T-helper 1 cell treated with Interleukin-12 subunit alpha and Interleukin-12 subunit beta and Interleukin-4 antibody, amounts not matched to agents 30 ng/mL and 1 ng/mL, for 36 hours (primary cell): ENCODE results near the gene GPR152. TPM values are rescaled to one million over a fixed set of nuclear protein-coding genes. Genes with fewer than 3 reads are reported as not detected.

Experiments used
- intact Hi-C: fragments of 100-400 bp; cut with micrococcal nuclease; formaldehyde crosslinking; loops from one replicate; pipeline ENCODE4 v1.15.1; 2024
- total RNA-seq: library from RNA; stranded (reverse); gene quantifications from 2 replicates; pipeline ENCODE4 v1.2.3, GENCODE V29; 2022

Gene GPR152
- total RNA-seq, 1 donor from 2014 or later = not detected

DNA sequence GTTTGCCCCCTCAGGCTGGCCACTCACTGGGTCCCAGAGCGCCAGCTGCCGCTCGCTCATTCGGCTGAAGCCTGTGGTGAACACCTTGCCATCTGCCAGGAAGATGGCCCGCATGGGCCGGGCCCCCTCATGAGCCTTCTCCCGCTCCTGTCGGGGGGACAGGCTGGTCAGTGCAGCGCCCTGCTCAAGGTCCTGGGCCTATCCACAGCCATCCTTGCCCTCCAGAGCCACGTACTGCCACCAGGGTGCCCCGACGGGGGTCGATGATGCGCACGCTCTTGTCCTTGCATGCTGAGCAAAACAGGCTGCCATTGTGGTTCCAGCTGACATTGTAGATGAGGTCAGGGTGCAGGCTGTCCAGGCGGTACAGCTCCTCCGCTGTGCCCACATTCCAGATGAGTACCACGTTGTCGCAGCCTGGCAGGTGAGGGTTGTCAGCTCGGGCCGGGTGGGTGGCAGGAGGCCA lies 11.4 kb downstream of the GPR152 start:
- intact Hi-C loops = no loop called here

DNA sequence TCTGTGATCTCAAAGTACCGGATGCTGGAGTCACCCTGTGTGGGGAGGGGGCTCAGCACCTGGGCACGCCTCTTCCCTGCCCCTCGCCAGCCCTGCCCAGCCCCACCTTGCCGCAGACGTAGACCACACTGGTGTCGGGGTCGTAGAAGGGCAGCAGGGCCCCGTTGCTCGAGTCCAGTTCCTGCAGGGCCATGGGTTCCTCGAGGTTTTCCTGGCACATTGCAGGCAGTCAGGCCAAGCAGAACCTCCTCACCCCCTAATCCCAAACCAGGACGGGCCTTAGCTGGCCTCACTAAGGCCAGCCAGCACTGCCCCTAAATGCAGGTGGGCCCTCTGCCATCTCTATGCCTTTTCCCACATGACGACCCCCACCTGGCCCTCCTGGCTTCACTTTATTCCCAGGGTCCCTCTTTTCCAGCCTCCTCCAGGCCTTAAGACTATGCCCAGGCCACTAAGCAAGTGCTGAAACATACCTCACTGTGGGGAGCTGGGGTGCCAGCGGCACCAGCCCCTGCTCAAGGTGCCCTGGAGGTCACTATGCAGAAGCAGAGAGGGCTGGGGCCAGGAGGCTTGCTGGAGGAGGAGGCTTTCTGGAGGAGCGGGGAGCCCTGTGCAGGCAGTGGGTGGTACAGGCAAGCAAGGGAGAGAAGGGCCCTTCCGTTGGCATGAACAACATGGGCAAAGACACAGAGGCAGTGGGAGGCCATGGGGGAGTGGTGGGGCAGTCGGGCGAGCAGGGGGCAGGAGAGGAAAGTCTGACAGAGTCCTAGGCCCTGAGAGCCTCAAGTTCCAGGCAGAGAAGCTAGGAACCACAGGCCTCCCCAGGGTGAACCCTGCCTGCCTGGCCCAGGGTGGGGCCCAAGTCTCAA lies 12.1 kb downstream of the GPR152 start:
- intact Hi-C loops = no loop called here

DNA sequence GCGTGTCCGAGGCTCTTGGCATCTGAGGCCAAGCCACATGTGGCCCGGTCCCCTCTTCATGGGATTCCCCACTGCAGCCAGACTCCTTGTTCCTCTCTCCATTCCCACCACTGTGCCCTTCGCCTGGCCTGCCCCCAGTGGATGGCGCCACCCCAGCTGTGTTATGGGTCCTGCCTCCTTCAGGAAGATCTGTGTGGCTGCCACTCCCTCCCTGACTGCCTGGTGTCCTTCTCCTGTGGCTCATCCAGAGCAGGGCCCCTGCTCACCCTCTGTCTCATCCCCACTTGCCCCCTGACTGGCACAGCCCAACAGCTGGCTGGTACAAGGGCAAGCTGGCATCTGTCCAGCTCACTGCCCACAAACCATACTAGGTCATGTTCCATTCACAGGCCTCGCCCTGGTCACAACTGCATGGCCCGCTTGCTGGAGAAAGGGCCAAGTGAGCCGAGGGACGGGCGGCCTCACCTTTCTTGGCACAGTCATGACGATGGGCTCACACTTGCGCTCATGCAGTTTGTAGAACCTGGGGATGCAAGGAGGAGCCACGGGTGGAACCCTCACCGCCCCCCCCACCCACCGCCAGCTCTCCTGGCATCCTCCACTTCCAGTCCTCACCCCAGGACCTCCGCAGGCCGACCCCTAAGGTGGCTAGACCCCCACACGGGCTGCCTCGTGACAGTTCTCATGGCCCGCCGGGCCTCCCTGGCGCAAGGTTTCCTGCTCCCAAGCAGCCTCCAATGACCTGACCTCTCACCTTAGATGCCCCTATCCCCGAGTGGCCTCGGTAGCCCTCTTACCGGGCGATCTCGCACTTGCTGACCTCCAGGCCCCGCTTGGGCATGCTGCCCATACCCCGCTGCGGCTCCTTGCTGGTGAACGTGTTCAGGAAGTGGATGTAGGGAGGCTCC lies 13.0 kb downstream of the GPR152 start:
- intact Hi-C loops = loop anchor here (1.0 to 2.0 kb wide), 2 partner anchors 45 to 167 kb away; partner anchors contain the start of gene NDUFV1

DNA sequence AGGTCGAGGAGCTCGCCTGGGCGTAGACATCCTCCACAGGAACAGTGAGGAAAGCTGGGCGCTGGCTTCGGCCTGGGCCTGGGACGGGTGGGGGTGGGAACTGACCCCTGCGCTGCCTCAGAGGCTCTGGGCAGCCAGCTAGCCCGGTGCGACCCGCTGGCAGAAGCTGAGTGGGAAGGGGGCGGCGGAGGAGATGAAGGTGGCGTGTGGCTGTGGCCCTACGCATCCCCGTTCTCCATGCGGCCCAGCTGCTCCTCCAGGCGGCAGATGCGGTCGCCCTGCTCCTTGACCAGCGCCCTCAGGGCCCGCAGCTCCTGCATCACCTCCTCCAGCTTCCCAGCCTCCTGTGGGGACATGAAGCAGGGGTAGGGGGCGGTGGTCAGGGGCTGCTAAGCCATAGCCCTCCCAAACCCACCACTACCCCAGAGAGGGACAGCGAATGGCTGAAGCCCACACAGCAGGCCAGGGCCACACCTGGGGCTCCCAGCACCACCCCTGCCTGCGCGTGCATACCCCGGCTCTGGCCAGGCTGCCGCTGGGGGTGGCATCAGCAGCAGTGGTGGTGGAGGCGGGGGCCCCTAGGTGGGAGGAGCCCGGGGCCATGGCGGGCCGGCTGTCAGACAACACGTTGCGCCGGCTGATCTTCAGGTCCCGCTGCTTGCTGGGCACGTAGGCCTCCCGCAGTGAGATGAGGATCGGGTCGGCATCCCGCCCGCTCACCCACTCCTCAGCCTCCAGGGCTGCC lies 14.2 kb downstream of the GPR152 start:
- intact Hi-C loops = loop anchor here (1.0 to 2.0 kb wide), 3 partner anchors 8 to 46 kb away; partner anchors contain the start of gene TMEM134

DNA sequence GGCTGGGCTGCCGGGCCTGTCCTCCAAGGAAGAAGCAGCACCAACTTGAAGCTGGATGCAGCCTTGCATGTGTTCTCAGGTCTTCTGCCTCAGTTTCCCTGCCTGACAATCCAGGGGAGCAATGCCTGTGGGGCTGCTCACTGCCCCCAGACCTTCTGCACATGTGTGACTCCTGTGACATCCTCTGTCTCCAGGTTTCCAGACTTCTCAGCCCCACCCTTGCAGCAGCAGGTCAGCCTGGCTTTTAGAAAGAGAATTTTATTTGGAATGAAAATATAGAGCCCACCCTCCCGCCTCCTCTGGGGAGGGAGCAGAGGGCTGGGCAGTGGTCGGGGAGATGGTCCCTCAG lies 14.7 kb downstream of the GPR152 start:
- intact Hi-C loops = loop anchor here (1.0 to 2.0 kb wide), 6 partner anchors 9 to 69 kb away; partner anchors contain the start of gene TMEM134

DNA sequence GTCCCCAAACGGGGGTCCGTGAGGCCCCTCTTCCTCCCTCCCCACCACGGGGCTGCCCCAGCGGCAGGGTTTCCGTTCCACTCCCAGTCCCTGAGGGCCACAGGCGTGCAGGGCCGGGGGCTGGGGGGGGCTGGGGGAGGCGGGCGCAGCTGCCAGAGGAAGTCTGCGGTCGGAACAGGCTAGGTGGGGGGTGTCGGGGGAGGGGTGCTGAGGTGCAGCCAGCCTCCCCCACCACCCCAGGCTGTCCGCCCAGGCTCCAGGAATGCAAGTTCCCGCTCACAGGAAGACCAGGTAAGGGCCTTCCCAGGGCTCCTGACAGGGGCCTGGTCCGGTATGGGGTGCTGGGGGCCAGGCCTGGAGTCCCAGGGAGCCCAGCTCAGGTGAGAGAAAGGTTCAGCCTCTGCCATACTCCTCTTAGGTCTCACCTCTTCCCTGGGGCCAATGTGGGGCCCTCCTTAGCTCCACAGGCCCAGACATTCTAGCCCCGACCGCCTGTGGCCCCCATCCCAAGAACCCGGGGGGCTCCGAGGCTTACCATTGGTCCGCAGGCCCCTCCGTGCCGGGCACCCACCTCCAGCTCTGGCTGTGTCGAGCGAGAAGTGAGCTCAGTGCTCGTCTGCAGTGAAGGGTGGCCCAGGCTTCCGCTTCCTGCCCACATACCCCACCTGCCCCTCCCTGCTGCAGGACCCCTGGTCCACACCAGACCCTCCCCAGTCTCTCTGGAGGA lies 15.3 kb downstream of the GPR152 start, which contains the start of gene PTPRCAP:
Gene PTPRCAP (minus strand): TSS at position 601 of the 727 bp plus-strand sequence. CDS start 63 bp downstream, at position 538.
- intact Hi-C loops = loop anchor here (1.0 kb wide), 3 partner anchors 27 to 69 kb away; no protein-coding TSS in a partner anchor

DNA sequence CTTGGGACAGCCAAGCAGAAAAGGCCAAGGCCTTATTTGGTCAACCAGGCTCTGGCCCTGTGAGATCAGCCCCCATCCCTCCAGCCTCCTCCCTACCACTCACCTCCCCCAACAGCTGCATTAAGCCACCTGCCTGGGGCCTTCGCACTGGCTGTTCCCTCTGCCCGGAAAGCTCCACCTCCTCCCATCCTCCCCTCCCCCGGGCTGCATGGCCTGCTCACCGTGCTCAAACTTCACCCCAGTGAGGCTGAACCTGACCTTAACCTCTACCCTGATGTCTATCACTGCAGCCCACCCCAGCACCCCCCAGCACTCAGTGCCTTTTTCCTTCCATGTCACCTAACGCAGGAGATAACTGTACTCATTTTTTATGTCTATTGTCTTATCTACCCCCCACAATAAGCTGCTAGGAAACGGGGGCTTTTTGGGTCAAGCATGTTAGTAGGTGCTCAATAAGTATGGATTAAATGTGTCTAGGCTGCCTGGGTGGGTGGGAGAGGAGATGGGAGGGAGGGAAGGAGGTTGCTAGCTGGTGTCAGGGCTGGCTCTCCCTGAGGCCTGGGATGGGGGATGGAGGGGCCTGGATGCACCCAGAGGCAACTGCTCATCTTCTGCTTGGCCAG lies 16.0 kb downstream of the GPR152 start:
- intact Hi-C loops = loop anchor here (1.0 kb wide), 4 partner anchors 8 to 70 kb away; partner anchors contain the start of gene RPS6KB2

DNA sequence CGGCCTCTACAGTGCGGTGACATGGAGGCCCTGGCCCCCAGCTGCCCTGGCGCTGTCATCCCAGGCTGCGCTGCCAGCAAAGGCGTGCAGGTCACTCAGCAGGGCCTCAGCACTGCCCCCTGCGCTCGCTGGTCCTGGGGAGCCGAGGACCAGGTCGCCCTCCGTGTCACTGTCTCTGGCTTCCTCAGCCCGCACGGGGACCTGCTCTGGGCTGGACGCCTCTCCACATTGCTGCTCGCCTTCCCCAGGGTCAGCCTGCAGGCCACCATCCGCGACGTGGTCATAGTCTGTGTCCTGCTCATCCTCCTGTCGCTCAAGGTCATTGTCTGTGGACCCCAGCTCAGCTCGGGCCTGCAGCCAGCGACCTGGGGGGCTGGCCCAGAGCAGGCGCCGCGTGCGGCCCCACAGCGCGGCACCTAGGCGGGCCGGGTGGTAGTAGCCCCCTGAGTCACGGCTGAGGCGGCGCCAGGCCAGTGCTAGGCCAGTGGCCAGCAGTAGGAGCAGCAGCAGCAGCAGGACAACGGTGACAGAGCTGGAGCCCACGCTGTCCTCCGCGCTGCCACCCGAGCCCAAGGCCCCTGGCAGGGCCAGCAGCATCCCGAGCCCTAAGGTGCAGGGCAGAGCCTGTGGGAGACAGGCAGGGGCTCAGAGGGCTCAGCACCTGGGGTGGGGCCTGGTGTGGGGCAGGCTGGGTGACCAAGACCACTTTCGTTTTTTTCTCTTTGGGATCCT lies 16.6 kb downstream of the GPR152 start:
- intact Hi-C loops = loop anchor here (1.0 kb wide), 1 partner anchor 8 kb away; the partner anchor contains the start of gene RPS6KB2

DNA sequence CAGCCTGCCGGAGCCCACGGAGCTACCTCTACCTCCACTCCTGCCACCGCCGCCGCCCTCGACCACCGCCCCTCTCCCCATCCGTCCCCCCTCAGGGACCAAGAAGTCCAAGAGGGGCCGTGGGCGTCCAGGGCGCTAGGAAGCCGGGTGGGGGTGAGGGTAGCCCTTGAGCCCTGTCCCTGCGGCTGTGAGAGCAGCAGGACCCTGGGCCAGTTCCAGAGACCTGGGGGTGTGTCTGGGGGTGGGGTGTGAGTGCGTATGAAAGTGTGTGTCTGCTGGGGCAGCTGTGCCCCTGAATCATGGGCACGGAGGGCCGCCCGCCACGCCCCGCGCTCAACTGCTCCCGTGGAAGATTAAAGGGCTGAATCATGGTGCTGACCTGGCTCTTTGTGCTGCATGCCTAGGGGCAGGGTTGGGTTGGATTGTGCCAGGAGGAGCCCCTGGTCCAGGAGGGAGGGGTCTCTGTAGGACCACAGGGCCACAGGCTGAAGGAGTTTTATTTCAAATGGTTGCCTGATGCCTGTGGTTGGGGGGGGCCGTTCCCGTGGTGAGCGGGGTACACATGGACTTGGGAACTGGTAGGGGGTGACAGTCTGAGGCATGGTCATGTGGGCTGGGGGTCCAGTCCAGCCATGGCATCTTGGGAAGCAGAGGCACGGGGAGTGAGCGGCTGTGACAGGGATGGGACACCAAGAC lies 17.4 kb downstream of the GPR152 start:
- intact Hi-C loops = no loop called here

DNA sequence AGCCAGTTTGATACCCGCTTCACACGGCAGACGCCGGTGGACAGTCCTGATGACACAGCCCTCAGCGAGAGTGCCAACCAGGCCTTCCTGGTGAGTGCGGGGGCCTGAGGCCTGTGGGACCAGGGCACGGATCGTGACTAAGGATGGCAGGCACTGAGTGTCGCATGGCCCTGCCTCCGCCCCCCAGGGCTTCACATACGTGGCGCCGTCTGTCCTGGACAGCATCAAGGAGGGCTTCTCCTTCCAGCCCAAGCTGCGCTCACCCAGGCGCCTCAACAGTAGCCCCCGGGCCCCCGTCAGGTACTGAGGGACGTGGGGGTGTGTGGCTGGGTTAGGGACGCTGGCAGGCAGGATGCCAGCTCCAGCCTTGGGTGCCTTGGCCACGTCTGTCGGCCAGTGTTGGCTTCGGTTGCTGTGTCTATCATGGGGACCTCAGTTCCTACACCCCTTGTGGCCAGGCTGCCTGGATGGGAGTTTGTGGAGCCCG lies 18.1 kb downstream of the GPR152 start:
- intact Hi-C loops = no loop called here

DNA sequence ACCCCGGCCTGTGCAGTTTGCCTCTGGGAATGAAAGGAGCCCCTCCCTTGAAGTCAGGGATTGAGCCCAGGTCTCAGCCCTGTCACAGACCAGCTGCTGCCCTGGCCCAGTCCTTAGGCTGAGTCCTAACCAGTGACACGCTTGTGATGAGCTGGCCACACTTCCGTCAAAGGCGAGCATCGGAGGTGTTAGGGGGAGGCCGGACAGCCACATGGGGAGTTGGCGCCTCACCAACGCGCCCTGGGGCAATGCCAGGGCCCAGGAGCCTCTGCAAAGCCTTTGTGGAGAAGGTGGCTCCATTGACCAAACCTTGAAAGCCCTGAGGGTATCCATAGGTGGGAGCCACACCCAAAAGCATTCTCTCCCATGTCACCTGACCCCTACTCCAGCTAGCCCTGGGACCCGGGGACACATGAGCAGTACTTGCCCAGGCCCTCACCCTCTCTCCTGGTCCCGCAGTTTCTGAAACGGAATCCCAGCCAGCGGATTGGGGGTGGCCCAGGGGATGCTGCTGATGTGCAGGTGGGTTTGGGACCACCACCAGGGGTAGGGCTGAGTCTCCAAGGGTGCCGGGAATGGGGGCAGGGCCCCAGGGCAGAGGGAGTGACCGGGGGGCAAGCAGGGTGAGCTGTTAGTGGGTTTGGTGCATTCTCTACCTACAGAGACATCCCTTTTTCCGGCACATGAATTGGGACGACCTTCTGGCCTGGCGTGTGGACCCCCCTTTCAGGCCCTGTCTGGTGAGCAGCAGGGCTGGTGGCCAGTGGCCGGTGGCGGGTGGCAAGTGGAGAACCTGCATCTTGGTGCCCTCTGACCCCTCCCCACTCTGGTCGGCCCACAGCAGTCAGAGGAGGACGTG lies 18.8 kb downstream of the GPR152 start:
- intact Hi-C loops = no loop called here

DNA sequence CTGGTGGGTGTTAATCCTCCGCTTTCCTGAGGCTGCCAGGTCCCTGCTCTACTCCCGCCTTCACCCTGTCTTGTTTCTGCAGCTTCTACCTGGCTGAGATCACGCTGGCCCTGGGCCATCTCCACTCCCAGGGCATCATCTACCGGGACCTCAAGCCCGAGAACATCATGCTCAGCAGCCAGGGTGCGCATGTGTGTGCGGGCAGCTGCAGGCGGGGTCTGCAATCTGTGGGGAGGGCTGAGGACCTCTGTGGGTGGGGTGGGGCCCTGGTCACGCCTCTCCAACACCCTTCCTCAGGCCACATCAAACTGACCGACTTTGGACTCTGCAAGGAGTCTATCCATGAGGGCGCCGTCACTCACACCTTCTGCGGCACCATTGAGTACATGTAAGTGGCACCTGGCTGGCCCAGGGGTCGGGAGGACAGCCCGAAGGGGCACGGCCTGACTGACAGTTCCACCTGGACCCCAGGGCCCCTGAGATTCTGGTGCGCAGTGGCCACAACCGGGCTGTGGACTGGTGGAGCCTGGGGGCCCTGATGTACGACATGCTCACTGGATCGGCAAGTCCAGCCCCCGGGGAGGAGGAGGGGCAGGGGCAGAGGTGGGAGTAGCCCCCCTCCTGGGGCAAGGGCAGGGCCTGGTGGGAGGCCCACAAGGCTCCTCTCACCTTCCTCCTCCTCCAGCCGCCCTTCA lies 19.7 kb downstream of the GPR152 start:
- intact Hi-C loops = no loop called here

DNA sequence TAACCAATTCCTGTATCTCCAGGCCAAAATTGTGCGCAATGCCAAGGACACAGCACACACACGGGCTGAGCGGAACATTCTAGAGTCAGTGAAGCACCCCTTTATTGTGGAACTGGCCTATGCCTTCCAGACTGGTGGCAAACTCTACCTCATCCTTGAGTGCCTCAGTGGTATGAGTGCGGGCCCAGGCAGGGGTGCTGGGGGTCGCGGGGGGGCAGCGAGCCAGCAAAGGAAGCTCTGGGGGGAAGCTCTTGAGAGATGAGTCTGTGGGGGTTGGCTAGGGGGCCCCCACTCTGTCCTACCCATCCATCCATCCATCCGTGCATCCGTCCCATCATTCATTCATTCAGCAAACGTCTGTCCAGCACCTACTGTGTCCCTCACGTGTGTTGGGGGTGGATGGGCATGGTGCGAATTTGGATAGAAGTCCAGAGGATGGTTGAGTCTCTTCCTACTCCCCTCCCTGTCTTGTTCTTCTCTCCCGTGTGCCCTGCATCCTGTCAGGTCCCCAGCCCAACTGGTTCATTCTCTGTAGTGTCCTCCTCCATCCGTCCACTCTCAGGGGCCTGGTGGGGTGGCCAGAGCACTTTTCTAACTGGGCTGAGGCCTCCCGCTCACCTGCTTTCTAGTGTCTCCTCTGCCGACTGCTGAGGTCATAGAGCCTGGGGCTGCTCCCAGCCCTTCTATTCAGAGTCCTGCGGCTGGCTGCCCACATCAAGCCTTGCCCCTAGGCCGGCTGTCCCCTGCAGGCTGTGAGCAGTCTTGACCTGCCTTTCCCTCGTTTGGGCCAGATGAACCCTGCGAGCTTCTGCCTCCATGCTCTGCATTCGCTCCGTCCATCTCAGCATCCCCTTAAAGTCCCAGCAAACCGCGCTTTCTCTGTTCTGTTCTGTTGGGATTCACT lies 20.9 kb downstream of the GPR152 start:
- intact Hi-C loops = no loop called here

DNA sequence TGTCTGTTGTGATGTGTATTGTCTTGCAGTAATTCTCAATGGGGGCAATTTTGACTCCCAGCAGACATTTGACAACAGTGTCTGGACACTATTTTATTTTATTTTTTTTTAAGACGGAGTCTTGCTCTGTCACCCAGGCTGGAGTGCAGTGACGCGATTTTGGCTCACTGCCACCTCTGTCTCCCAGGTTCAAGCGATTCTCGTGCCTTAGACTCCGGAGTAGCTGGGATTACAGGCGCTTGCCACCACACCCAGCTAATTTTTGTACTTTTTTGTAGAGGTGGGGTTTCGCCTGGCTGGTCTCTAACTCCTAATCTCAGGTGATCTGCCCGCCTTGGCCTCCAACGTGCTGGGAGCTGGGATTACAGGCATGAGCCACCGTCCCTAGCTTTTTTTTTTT lies 22.8 kb downstream of the GPR152 start:
- intact Hi-C loops = no loop called here

DNA sequence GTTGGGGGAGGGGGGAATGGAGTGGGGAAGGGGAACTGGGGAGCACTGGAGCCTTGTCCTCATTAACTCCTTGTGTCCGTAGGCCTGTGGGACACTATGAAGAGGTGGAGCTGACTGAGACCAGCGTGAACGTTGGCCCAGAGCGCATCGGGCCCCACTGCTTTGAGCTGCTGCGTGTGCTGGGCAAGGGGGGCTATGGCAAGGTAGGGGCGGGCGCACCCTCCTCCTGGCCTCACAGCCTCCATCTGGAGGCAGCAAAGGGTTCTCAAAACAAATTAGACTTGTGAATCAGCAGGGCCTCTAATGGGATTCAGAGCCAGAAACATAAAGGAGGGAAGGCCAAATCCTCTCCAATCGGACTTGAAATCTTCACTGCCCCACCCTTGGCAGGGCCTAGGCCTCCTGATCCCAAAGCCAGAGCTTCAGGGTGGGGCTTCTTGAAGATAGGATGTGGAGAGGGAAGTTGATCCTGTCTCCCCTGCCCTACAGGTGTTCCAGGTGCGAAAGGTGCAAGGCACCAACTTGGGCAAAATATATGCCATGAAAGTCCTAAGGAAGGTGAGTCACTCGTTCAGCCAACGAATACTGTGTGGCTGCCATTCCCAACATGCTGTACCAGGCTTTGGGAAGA lies 23.4 kb downstream of the GPR152 start:
- intact Hi-C loops = no loop called here
